SK-MEL-5 (cell line): Measurements from ENCODE around the gene FAM53C. TPM values are rescaled to one million over a fixed set of nuclear protein-coding genes. Genes with fewer than 3 reads are reported as not detected.
"Not testable (repeated sequence)": the region's sequence is repeated elsewhere in the genome, so short reads cannot be mapped to it uniquely, and the experiment has no call there.

ENCODE experiments used
- DNase-seq: peaks from one replicate; pipeline ENCODE4 v3.0.0-alpha.2; 2016; ENCODE audit warnings: low read depth, low spot score
- in situ Hi-C: cut with HindIII; loops from 2 replicates; pipeline ENCODE4 v1.10.0; 2016; ENCODE audit warnings: low sequenced_read_pairs, high pct_unique_total_duplicates, low pct_unique_long_range_greater_than_20kb
- polyA plus RNA-seq, 2 experiments: library from polyadenylated mRNA; depleted of rRNA; stranded (reverse); fragments of >200 nt; gene quantifications; 2 replicates each; pipeline ENCODE4 v1.2.3, GENCODE V29; 2015
- total RNA-seq: library from RNA; depleted of rRNA; stranded (reverse); fragments of >200 nt; shearing (Covaris generic); gene quantifications from 2 replicates; pipeline ENCODE4 v1.2.3, GENCODE V29; 2014; rRNA removed

The FAM53C gene
- total RNA-seq = 18.5 and 19.5 TPM in 2 replicates
- 24.1 and 32.5 TPM in 2 replicates for polyA plus RNA-seq (2015; cell fraction: cytosol; rRNA removed)
- 38.2 and 44.8 TPM in 2 replicates for polyA plus RNA-seq (2015; cell fraction: nucleus; rRNA removed)

DNA sequence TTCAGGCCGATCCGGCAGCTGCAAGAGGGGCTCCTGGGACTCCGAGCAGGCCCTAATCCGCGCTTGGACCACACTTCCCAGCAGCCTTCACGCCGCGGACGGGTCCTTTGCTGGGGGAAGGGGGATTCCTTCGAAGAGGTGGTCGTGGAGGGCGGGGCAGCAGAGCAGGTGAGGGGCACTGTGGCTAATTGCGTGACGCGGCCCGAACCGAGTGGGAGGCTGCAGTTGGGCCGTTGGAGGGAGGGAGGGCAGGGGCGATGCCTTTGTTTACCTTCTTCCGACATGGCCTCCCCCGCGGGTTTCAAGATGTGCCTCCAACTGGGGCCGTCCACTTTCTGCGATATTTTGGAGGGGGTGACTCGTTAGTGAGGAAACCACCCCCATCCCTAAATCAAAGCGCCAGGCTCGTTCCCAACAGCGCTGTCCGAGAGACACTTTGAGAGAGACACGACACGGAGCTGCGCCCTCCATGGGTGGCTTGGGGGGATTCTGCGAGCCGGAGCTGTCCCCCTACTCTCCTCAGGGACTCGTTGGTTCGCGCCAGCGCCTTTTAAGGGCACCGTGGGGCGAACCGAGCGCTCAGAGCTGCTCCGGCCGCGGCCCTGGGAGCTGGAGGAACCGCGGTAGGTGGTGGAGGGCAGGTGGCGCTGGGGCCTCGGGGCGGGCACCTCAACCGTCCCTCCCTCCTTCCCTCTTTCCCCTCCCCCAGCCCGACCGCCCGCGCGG lies at the start of gene FAM53C:
Gene FAM53C (plus strand): TSS at position 582 of the 726 bp plus-strand sequence. CDS start 3,070 bp downstream, outside the sequence.
- in situ Hi-C loops = no loop called here
- DNase-seq = peak; percentile 89

DNA sequence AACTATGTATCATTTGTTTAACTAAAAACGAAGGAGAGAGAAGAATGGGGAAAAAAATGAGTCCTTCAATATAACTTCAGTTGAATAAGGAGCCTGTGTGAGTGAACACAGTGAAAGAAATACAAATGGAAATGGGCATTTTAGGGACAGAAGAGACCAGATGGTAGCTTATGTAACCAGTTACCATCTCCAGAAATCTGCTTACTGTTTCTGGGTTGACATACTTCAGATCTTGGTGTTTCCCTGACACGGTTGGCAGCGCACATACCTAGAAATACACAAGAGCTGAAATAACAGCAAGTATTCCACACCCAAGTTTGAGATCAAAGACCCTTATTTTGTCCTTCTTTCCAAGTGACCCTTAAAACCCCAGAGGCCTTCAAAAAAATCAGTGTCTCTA lies 48.8 kb upstream of the FAM53C start:
- no peak for DNase-seq
- in situ Hi-C loops = no loop called here

DNA sequence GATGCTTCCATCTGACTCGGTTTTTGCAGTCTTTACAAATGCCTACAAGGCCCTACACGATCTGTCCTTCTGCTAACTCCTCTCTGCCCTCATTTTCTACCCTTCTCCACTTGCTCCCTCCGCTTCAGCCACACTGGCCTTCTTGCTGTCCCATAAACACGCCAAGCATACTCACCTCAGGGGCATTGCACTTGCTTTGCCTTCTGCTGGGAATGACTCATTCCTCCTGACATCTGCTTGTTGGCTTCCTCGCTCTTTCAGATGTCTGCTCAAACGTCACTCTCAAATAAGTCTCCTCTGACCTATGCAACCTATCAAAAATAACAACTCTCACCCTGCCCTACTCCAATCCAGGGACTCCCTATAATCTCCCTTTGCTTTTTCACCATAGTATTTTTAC lies 34.7 kb upstream of the FAM53C start:
- in situ Hi-C loops = no loop called here
- peak; percentile 13 for DNase-seq

DNA sequence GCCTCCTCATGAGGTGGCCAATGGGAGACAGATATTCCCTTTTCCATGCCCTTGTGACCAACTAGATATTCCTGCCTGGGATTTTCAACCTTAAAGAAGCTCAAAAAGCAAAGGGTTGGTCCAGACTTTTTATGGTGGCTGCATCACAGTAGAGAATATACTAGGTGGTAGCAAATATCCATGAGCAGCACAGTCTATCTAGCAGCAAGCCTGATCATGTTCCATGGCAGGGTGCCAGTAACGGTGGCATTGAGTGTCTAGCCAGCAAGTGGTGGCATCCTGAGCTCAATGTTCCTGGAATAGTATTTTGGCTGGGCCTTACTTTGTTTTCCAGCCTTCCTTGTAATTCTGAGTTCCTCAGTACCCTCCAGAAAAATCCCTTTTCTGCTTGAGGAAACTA lies 32.3 kb upstream of the FAM53C start:
- in situ Hi-C loops = no loop called here
- no peak for DNase-seq

DNA sequence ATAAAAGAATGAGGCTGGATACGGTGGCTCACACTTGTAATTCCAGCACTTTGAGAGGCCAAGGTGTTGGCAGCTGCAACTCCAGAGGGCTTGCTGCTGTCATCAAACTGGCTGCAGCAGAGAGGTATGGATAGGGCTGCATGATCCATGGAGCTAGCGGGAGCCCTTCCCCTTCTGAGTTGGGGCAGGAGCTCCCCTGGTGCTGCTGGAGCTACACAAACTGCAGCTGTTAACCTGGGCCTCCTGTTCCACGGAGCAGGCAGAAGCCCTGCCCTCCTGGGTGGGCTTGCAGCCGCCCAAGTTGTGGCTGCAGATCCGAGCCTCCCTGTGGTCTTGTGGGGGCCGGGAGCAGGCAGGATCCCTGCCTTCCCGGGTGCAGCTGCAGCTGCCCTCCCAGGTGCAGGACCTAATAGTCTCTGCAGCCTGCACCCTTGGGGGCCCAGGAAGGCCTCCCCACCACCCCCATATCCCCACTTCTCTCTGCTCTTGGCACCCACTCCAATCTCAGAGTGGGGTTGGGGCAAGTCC lies 22.3 kb upstream of the FAM53C start:
- no peak for DNase-seq
- in situ Hi-C loops = no loop called here

DNA sequence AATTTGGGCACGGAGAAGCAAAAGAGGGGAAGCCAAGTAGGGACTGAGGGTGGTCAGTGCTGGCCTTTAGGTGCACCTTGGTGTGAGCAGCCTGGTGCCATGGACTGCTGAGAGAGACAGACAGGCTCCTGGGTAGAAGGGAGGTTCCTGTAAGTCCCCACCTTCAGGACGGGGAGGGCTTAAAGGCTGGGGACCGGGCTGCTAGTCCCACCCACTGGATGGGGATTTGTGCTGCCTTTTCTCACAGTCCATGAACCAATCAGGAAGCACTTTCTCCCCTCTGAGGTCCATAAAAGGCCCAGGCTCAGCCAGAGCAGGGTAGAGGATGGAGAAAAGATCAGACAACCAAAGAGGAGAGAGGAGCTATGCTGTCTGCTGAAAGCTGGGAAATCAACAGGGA lies 21.7 kb upstream of the FAM53C start:
- in situ Hi-C loops = no loop called here
- DNase-seq = peak; percentile 20

DNA sequence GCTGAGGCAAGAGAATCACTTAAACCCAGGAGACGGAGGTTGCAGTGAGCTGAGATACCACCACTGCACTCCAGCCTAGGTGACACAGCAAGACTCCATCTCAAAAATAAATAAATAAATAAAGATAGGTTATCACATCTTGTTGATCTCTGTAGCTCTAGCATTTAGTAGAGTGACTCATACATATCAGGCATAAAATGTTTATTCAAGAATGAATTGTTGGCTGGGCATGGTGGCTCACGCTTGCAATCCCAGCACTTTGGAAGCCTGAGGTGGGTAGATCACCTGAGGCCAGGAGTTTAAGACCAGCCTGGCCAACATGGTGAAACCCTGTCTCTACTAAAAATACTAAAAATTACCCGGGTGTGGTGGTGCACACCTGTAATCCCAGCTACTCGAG lies 19.9 kb upstream of the FAM53C start:
- in situ Hi-C loops, DNase-seq: not testable (repeated sequence)

DNA sequence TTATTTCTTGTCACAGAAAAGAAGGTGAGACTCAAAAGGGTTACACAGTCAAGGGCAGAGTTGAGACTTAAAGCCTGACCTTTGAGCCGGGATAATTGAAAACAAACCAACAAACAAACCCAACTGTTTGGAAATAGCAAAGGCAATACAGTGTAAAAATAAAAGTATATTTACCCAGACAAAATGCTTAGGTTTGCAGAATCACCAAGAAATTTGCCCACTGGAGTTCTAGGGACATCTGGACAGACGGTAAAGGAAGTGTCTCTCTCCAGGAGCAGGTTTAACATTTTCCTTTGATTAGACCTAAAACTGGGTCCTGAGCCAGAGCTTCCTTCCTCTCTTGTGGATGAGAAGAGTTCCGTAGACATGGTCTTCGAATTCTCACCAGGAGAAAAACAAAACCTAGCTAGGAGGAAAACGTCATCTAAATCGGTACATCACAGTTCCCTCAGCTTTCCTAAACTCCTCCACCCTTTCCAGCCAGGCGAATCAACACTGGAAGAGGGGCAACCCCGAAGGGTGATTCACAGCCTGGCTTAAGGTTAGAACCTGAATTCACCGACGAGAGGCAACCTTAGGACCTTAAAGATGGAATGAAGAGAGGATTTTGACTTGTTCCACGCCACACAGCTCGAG lies 7.1 kb upstream of the FAM53C start:
- DNase-seq = no peak
- in situ Hi-C loops = no loop called here

DNA sequence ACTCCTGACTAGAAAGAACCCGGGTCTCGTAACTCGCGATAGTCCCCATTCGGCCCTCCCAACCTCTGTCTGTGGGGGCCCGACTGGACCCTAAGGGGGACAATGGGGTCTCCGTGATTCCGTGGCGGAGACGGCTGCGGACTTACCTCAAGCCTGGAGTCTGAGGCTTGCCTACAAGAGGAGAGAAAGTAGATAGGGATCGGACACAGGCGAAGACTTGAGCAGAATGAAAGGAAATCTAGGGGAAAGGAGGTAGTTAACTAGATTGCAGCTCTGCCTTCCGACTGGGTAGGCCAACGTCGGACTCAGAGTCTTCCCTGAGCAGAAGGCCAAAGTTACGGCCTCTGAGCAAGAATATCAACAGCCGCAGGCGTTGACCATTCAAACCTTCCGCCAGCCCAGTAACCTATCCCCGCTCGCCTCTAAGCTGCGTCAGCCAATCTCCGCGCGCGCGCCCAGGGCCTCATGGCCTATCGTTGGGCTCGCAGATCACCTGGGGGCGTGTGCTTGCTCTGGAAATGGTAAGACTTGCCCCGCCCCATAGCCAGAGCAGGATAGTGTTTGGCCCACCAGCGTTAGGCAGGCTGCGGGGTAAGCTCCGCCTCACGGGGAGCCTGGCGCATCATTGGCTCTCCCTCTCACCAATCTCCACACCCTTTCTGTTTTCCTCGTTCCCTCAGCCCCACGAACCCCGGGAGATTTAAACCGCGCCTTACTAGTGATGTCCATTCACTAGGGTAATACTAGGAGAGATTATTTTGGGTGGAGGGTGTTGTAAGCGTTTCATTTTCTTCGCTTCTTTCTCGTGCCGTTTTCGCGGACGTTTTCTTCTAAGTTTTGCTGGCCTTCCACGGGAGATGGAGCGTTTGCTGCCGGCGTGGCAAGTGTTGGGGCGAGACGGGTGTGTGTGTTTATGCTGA lies 6.4 kb upstream of the FAM53C start, which contains the start of gene CDC25C:
Gene CDC25C (minus strand): TSS at position 356 of the 920 bp plus-strand sequence. CDS start 624 bp downstream, outside the sequence.
- DNase-seq = peak; percentile 99
- in situ Hi-C loops = no loop called here

DNA sequence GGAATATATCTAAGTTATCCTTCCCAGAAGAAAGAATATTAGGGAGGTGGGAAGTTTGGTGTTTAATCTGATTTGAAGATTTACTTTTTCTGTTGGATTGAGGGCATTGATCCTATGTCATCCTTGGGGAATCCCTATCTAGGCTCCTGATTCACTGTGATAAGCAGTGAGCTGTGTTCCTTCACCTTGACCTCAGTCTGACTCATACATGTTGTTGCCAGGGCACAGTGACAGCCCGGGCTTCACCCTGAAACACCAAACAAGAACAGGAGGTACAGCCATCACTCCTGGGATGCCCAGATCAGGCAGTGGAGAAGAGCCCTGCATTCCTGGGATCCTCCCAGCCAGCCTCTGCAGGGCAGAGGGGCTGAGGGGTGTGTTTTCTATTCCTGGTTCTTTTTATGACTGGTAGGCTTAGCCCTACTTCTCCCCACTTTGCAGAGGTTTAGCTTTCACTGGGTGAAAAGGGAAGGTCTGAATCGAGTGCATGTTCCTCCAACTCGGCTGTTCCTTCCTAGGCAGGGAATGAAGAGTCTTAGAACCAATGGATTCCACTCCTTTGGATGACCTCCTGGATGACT lies 3.1 kb upstream of the FAM53C start:
- in situ Hi-C loops = no loop called here
- no peak for DNase-seq

DNA sequence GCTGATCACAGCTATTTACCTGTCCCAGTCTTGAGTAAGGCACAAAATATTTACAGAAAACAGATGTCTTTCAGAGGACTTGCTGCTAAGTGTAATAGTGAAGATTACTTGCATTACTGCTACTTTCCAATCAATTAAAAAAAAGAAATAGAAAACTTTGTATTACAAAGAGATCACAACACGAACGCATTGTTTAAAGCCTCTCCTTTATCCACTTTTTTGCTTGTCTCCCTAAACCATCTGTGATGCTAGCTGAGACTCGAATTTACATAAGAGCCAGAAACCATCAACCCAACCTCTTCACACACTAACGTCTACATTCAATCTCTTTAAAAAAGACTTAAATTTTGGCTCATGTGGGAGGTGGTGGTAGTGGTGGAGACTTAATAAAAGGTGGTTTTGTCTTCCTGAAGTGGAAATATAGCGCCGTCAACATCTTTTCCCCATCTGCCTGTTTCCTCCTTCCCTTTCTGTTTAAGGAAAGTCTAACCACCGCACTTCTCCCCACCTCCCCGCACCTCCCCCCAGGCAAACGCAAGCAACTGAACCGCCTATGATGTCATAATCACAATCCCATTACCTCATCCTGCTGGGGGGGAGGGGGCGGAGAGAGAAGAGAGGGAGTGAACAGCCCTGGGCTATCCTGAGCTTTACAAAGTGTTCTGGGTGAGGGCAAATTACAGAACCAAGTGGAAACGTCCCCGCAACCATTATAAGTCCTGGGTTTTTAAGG lies 948 bp upstream of the FAM53C start:
- in situ Hi-C loops = no loop called here
- no peak for DNase-seq

DNA sequence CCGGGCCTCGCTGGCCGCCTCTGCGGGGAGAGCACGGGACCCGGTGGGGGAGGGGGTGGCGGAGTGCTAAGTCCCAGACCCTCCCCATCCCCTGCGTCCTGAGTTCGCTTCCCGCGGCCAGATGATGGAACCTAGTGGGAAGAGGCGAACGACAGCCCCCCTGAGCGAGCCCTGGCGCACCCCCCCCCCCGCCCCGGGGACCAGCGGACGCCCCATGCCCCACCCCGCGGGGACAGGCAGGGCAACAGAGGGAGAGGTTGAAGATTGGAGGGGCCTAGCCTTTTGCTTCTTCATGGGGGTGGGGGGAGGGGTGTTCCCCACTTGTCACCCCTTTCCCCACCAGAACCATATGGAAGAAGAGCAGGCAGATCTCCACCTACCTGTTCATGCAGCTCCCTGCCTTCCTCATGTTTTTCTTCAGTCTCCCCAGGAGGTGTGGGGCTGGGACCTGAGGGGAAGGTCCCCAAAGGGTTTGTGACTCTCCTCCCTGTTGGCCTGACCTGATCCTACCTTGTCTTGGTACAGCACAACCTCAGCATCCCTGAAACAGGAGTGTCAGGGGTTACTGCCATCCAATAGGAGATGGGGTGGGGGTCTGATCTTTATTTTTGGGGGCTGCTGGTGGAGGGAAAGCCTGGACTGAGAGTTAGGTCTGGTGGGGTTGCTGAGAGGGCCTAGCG lies 485 bp downstream of the FAM53C start:
- in situ Hi-C loops = no loop called here
- DNase-seq = no peak

DNA sequence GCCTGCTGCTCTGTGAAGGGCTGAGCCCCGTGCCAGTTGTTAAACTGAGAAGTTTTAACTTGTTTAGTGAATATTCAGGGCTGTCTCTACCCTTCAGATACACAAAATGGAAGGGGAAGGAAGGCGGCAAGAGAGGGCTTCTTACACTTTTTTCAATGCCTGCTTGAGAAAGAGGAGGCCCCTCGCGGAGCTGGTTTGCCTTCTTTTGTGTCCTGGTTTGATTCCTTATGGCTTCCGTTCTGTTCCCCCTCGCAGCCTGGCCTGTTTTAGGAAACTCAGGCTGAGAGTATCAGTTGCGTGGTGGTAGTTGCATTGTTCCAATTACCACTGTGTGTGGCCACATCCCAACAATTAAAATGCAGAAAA lies 1.0 kb downstream of the FAM53C start:
- no peak for DNase-seq
- in situ Hi-C loops = no loop called here

DNA sequence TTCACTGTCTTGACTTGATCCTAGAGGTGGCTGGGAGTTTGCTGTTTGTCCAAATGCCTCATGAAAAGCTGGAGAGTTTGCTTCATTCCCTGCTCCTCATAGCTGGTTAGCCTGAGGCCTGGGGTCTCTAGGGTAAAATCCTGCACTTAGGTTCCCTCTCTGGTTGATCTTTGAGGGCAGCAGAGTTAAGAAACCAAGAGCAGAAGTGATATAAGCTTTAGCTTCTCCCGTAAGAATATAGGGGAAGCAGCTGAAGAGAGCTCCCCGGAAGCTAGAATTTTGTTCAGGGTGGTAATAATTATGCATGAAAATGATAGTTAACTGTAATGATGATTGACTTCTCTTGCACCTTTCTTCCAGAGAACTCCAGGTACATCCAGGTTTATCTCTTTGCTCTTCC lies 1.4 kb downstream of the FAM53C start:
- in situ Hi-C loops = no loop called here
- no peak for DNase-seq

DNA sequence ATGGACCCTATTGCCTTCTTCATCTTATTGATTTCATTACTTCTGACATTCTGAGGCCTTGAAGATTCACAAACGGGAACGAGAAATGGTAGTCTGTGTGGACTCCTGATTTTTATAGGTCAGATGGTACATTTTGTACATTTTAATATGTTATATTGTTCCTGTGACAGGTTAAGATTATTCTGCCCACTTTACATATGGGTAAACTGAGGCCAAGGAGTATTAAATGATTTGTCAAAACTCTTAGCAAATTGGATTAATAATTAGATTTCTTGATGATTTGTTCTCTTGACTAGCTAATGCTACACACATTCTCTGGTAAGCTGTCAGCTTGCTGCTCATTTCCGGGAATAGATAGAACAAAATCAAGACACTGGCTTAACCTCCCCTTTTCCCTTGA lies 1.9 kb downstream of the FAM53C start:
- no peak for DNase-seq
- in situ Hi-C loops = no loop called here

DNA sequence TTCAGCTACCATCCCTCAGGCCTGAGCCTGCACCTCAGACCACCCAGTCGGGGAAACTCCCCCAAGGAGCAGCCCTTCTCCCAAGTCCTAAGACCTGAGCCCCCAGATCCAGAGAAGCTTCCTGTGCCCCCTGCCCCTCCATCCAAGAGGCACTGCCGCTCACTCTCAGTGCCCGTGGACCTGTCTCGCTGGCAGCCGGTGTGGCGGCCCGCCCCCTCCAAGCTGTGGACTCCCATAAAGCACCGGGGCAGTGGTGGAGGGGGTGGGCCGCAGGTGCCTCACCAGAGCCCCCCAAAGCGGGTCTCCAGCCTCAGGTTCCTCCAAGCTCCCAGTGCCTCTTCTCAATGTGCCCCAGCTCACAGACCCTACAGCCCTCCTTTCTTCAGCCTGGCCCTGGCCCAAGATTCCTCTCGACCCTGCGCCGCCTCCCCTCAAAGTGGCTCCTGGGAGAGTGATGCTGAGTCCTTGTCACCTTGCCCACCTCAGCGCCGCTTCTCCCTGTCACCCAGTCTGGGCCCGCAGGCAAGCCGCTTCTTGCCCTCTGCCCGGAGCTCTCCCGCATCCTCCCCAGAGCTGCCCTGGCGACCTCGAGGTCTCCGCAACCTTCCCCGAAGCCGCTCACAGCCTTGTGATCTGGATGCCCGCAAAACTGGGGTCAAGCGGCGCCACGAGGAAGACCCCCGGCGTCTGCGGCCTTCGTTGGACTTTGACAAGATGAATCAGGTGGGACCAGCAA lies 7.0 kb downstream of the FAM53C start:
- in situ Hi-C loops = no loop called here
- DNase-seq = no peak
